ENCODE data around the gene PSIP1.
"Not testable (repeated sequence)": the region's sequence is repeated elsewhere in the genome, so short reads cannot be mapped to it uniquely, and the experiment has no call there.

PSIP1 gene

DNA sequence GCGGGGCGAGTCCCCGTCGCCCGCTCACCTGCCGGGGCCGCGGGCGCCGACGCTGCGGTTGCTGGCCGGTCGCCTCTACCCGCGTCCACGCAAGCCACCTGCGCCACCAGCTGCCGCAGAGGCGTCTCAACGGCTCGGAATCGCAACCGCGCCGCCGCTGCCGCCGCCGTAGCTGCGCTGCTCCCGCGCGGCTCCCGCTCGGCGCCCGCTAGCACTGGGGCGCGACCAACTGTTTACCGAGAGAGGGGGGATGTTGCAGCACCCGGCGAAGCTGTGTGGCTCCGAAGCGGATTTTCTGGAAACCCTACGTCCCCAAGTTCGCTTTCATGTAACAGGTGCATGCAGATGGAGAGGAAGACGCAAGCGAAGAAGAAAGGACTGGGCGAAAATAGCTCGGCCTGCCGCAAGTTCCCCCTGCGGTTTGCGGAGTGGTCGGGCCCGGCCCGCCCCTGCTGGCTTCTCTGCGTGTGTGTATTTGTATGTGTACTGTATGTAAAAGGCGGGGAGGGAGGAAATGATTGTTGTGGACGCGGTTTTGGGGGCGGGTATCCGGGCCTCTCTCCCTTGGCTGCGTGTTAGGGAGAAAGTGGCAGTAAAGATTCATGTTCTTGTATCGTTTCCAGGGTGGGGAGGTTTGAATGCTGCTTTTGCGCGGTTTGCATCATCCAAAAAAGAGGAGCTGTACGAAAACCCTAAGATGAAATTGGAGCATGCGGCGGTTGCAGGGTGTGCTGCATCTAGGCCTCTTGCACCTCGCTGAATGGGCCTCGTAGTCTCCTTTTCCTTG, at the start of gene PSIP1:
Gene PSIP1, minus strand, starts transcription at position 182 of the 787 bp plus-strand sequence. CDS start 782 bp downstream, outside the sequence.
- DNase-seq (ENCODE audit: low spot score): peak; percentile 88

DNA sequence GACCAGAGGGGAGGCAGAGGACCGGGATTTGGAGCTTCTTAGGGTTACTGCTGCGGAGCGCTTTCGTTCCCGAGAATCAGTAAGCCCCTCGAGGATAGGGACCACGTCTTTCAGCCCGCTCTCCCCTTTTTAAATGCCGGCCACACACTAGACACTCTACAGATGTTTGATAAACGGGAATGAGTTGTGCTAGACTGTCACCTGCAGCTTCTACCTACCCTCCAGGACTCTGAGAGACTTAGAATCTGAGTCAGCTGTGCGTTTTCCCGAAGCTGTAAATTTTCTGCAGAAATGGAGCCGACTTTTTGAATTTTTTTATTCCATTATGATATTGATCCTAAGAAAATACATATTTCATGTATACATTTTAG, 42.7 kb upstream of the PSIP1 start:
- DNase-seq (ENCODE audit: low spot score): no peak

DNA sequence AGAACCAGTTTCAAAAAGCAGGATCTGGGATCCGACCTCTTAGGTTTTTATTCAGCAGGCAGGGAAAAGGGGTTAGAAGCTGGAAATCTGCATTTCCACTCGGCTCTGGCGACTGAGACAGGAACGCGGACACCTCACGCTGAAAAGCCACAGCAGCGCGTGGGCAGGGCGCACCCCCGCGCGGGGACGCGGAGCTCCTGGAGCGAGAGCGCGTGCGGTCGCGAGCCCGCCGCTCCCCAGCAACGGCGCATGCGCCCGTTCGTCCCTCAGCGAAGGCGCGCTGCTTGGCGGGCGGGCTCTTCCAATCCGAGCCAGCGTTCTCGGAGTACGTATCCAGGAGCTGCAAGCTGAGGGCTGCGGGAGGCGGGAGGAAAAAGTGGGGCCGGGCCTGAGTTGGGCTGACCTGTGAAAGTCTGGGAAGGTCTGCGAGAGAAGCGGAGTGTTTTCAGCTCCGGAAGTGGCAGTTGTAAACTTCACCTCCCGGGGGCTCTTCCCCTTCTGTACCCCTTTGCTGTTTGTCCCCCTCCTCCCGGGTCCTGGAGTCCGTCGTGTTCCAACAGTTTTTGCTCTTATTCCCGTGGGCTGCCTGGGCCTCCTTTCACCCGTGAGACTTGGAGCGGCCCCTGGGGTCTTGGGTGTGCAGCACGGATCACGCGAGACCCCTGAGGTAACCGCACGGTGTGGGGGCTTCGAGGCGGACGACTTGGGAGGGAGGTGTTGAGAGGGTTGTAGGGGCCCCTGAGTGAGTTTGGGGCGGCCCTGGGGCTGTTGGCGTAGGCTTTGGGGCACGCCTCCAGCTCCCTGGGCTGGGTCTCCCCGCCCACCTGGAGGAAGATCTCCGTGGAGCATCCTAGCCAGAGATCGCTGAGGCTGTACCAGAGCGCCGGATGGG, 42.1 kb upstream of the PSIP1 start, which contains the start of gene CCDC171:
Gene CCDC171, plus strand, starts transcription at position 408 of the 892 bp plus-strand sequence. CDS start 11,046 bp downstream, outside the sequence.
- DNase-seq (ENCODE audit: low spot score): peak; percentile 99

DNA sequence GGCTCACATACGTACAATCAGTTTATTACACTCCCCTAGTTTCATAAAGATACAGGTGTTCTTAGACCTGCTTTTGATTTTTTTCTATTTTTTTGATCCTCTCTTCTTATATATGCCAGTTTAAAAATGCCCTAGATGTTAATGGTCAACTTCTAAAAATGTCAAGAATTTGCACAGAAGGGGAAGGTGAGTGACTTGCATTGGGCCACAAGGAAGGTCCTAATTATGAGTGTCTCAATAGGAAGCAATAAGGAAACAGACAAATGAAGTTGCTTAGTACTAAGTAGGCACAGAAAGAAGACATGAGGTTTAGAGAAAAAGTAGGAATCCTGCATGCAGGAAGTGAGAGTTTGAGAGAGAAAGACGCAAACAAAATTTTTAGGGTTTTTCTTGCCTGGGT, 38.8 kb upstream of the PSIP1 start:
- no peak for DNase-seq (ENCODE audit: low spot score)

DNA sequence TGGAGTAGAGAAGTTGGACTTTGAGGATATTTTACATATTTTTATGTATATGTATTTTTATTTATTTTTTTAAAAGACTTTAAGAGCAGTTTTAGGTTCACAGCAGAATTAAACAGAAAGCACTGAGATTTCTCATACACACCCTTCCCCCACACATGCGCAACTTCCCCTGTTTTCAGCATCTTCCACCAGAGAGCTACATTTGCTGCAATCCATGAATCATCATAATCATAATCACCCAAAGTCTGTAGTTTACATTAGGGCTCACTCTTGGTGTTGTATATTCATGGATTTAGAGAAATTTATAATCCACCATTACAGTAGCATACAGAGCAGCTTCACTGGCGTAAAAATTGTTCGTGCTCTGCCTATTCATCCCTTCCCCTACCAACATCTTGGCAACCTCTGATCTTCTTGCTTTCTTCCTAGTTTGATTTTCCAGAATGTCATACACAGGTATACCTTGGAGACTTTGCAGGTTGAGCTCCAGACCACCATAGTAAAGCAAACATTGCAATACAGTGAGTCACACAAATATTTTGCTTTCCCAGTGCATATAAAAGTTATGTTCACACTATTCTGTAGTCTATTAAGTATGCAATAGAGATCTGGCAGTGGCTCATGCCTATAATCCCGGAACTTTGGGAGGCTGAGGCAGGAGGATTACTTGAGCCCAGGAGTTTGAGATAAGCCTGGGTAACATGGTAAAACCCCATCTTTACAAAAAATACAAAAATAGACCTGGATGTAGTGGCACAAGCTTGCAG, 32.5 kb upstream of the PSIP1 start:
- no peak for DNase-seq (ENCODE audit: low spot score)

DNA sequence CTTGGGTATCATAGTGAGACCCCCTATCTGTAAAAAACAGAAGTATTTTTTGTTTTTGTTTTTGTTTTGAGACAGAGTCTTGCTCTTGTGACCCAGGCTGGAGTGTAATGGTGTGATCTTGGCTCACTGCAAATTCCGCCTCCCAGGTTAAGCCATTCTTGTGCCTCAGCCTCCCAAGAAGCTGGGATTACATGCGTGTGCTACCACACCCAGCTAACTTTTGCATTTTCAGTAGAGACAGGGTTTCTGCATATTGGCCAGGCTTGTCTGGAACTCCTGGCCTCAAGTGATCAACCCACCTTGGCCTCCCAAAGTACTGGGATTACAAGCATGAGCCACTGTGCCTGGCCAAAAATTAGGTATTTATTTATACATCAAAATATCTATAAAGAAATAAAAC, 31.9 kb upstream of the PSIP1 start:
- no peak for DNase-seq (ENCODE audit: low spot score)

DNA sequence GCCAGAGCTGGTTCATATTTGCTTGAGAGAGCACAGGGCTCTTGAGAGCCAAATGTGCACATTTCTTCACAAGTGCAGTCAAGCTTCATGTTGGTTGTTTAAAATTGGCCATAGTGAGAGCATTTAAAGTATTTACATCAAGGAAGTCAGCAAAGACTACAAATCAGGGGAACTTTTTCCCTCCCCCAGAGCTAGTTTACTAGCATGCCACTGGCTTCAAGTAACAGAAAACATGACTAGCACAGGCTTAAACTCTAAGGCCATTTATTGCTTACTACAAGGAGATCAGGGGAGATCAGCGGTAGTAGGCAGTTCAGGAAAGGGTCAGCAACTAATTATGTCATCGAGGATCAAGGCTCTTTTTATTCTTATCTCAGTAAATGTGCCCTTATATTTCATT, 31.1 kb upstream of the PSIP1 start:
- no peak for DNase-seq (ENCODE audit: low spot score)

DNA sequence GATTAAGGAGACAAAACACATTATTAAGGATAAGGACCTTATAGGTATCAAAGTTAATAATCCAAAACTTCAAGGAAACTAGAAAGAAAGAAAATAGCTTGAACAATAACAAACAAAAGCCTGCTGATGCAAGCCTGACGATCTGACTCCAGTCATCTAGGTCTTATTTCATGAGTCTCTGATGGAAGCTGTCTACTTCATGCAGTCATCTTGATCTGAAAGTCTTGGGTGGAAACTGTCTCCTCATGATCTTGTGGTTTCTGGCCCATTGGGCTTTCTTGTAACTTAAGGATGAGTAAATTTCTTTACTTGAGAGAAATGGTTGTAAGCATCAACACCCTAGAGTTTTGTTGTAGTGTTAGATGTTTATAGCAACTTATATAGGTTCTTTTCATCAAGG, 20.6 kb upstream of the PSIP1 start:
- no peak for DNase-seq (ENCODE audit: low spot score)

DNA sequence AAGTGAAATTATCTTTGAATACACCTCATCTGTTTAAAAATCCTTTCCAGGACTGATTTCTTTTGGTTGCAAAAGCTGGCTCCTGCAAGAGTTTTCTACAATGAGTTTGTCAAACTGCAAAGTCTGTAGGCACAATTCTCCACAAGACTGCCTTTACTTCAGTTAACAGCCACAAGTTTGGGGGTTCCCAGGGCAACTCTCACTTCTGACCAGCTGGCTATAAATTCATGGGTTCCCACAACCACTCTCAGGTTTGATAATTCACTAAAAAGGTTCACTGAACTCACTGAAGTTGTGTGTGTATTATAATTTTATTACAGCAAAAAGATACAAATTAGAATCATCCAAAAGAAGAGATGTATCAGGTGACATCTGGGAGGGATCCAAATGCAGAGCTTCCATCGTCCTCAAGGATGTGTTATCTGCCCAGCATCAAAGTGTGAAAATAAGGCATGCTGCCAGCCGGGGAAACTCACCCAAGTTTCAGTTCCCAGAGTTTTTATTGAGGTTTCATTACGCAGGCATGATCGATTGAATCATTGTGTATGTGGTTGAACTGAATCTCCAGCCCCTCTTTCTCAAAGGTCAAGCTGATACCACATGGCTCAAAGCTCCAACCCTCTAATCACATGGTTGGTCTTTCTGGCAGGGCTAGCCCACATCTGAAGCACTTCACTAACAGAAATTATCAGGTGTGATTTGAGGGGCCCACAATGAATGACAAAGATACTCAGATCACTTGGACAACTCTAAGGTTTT, 19.0 kb upstream of the PSIP1 start:
- no peak for DNase-seq (ENCODE audit: low spot score)

DNA sequence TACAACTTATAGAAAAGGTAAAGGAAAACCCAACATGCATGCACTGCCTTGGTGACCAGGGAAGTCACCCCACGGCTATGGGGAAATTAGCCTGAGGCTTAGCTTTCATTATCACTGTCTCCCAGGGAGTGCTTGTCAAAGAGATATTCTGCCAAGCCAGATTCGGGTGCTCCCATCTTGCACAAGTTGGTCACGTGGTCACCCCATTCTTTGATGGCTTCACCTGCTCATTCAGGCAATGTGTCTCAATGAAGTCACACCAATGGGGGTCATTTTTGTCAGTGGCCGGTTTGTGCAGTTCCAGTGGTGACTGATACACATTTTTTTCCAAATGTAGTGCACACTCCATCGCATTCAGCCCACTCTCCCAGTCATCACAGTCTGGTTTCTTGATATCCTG, 16.3 kb upstream of the PSIP1 start:
- not testable (repeated sequence) for DNase-seq (ENCODE audit: low spot score)

DNA sequence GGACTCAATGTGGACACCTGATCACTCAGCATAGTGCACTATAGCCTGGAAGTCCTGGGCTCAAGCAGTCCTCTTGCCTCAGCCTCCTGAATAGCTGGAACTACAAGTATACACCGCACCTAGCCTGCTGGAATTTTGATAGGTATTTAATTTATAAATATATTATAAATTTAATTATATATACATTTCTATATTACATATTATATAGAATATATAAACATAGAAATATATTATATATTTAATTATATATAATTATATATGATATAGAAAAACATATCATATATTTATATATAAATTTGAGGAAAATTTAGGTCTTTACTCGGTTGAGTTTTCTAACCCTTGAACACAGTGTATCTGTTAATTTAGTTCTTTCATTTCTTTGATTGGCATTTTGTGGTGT, 15.2 kb upstream of the PSIP1 start:
- DNase-seq (ENCODE audit: low spot score): no peak

DNA sequence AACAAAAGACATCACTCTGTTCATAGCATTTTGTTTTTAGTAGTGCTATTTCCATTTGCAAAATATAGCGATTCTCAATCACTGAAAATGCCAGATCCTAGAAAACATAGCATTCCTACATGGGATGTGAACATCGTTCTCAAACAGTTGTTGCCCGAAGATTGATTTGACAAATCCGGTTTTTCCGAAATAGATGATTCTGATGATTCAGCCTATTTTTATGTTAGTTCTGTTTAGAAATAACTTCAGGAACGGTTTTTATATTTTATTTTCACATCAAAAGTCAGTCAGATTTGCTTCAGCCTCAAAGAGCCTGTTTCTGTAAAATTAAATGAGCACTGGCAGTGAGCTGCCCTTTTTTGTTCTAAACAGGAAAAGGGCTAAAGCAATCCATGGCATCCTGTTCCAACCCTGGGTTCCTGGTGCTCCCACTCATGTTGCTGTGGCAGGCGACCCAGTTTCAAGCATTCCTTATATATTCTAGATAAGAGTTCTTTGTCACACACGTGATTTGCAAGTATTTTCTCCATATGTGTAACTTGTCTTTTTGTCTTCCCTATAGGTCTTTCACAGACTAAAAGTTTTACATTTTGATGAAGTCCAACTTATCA, 14.2 kb upstream of the PSIP1 start:
- DNase-seq (ENCODE audit: low spot score): no peak

DNA sequence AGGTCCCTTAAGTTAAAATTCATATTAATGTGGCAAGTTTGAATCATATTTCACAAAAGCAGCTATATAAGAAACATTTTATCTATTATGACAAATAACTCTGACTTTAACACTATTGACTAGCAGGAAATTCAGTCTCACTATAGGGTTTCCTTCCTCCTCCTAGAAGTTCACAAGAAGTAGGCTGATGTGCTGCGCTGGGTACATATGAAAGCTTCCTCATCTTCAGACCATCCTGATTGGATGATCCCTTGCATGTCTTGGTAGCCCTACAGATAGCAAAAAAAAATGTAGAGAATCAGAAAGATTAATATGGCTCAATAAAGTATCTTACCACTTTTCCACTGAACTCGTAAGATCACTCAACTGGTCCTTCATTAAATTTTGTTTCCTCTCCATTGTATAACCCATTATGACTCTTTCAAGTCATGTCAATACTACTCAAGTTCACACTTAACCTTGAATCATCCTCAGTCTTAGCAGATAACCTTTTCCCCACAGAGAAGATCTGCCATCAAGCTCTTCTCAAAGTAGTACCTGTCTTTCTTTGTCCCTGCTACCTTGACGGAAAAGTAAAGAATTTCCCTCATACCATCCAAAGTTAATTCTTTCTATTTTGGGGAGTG, 11.5 kb upstream of the PSIP1 start:
- no peak for DNase-seq (ENCODE audit: low spot score)

DNA sequence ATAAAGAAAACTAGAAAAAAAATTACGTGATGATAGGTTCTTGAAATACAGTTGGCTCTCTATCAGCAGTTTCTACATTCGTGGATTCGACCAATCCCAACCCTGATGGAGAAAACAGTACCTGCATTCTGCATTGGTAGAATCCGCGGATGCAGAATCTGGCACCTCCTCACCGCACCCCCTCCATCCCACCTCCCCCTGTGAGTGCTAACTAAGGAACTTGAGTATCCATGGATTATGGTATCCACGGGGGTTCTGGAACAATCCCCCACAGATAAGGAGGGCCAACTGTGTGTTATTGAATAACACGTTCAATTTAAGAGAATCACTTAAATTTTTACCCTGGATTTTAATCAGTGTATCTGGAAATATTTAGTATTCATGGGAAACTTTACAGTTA, 10.5 kb upstream of the PSIP1 start:
- DNase-seq (ENCODE audit: low spot score): no peak

DNA sequence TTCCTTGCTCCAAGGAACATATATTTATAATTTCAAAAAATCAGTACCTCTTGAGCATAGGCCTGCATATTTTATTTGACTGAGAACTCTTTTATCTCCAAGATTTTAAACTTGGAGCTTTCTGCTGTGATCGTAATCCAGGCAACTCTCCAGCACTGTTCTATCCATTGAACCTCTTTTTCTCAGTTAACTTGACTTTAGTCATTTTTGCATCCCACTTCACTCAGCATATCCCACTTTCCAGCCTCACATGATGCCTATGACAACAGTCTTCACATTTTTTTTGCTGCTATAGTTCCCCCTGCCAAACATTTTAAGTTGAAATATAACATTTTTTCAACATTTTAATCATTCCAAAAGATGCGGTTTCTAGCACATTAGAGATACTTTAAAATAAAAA, 9.1 kb upstream of the PSIP1 start:
- DNase-seq (ENCODE audit: low spot score): no peak

DNA sequence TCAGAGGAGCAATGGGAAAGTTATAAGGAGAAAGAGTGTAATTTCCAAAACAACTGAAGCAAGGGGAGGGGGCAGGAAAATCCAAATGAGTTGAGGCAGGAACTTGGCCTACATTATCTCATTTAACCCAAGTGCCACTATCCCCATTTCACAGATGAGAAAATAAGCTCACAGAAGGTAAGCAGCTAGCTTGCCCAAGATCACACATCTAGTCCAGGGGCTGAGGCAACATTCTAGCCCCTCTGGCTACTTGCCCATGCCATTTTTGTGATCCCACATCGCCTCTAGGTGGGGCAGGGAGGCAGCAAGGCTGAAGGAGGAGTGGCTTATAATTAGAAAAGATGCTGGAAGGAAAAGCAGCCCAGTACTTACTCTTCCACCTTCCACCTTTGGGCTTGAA, 2.6 kb upstream of the PSIP1 start:
- no peak for DNase-seq (ENCODE audit: low spot score)

DNA sequence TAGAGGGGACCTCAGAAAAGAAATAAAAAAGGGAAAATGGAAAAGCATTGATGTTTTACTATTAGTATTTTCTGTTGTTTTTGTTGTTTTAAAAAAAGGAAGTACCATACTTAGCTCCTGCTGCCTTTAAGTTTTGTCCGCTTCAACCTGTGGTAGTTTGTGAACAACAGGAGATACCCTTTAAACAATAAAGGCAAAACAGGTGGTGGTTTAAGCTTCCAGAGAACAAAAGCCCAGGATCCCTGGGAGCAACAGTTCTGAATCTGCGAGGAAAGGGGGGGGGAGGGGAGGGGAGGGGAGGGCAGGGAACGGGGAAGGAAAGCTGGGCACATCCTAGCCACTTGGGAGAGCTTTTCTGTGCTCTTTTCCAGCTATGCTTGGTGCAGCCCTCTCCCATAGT, 2.1 kb upstream of the PSIP1 start:
- DNase-seq (ENCODE audit: low spot score): no peak

DNA sequence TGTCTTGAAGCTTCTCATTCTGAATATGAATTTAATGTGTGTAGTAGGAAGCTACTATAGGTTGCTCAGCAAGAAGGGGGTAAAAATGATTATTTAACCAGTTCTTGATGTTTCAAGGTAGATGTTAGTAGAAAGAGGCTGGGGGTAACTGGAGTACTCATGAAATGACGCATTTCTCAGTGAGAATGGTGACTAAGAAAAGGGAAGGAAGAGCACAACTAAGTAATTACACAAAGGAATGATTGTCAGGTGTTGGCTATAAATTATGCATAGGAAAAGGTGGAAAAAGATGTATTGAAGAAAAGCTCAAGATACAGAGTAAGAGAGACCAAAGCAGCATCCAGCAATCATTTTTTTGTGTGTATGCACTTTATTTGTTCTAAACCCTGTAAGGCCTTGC, 1.4 kb upstream of the PSIP1 start:
- no peak for DNase-seq (ENCODE audit: low spot score)

DNA sequence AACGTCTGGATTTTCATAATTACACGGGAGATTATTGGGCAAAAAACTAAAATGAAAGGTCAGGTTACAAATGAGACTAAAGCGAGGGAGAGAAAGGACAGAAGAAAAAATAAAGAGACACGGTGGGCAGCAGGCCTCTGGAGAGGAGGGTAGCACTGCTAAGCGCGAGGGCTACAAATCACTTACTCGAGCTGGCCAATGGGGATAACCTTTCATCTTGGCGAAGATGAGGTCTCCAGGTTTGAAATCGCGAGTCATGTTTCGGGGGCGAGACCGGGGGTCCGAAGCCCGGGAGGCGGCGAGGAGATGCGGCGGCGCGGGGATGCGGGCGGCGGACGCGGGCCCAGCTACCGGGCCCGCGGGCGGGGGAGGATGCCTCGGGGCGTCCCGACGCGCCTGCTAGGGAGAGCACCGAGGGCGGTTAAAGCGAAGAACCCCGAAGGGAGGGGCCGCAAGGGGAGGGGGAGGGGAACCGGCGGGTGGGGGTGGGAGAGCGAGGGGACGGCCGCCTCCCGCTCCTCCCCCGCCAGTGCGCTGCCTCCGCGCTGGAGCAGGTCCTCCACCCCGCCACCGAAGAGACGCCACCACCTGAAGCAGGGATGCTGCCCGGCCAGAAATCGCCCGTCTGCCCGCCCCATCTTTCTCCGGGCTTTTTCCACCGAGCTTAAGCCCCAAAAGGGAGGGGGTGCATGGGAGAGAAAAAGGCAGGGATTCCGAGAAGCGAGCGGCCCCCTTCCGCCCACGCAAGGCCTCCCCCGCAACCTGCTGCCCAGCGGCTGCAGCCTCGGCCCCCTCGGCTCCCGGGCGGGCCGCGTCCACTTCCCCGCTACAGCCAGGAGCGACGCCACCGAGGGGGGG, 610 bp downstream of the PSIP1 start:
- peak; percentile 66 for DNase-seq (ENCODE audit: low spot score)

DNA sequence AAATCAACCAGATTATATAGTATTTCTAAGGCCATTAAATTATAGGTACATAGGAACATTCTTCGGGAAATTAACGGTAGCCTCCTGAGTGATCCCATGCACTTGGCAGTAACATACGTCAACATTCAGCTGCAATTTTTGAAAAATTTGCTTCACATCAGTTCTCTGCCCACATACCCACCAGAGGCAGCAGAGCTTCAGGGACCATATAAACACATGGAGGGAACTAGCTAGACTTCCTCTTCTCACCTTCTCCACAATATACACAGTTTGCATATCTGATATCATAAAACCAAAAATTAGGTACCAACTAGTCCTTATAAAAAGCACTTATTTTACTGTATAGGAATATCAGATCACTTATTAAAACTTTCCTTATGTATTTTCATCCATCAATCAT, 4.8 kb downstream of the PSIP1 start:
- no peak for DNase-seq (ENCODE audit: low spot score)

Data from AG08396 (cell line).